IMR-90 (cell line): ENCODE results near the gene PLEKHA4. TPM values are rescaled to one million over a fixed set of nuclear protein-coding genes. Genes with fewer than 3 reads are reported as not detected.

ENCODE experiments used
- ATAC-seq: fragments of 200-7000 bp; cut with Tn5 transposase; 2 replicates; pipeline ENCODE4 v1.9.1; 2020; ENCODE audit warnings: low read depth, mild to moderate bottlenecking, moderate library complexity
- BruUV-seq: library from RNA; stranded (reverse); fragments of 400-500 nt; replicated peaks from 2 replicates; lab custom pipeline; 2021; lab: Mats Ljungman, UMichigan
- CTCF ChIA-PET: fragments of 300-600 bp; formaldehyde crosslinking; extraction: SDS; loops from one replicate; lab custom pipeline; 2021; ENCODE audit warnings: antibody characterized with exemption; lab: Yijun Ruan, JAX
- POLR2A ChIA-PET: fragments of 300-600 bp; sonication (Branson Sonifier 250); formaldehyde crosslinking; loops from one replicate; lab custom pipeline; 2022; ENCODE audit warnings: antibody characterized with exemption; ENCODE audit not compliant: unreplicated experiment; lab: Charles Lee
- DNase-seq: peaks from one replicate; pipeline ENCODE4 v3.0.0; 2013
- H2AFZ ChIP-seq: replicated peaks from 2 replicates; pipeline ENCODE3; 2013; ENCODE audit warnings: low read length, mild to moderate bottlenecking; ENCODE audit not compliant: poor library complexity
- H2AK5ac ChIP-seq: 2 replicates; pipeline ENCODE4 v1.6.1; 2013; ENCODE audit warnings: low read depth, low read length, inconsistent platforms
- H2AK9ac ChIP-seq: replicated peaks from 2 replicates; pipeline ENCODE3; 2013; ENCODE audit warnings: mild to moderate bottlenecking, low read depth, low read length, moderate library complexity; ENCODE audit not compliant: poor library complexity
- H2BK120ac ChIP-seq: 2 replicates; pipeline ENCODE4 v1.6.1; 2013; ENCODE audit warnings: low read depth, low read length, inconsistent platforms
- H2BK15ac ChIP-seq: 3 replicates; pipeline ENCODE4 v1.6.1; 2013; ENCODE audit warnings: low read depth, low read length, inconsistent platforms
- H2BK20ac ChIP-seq: 2 replicates; pipeline ENCODE4 v1.6.1; 2013; ENCODE audit warnings: low read depth, mild to moderate bottlenecking, inconsistent platforms, low read length, moderate library complexity
- H2BK5ac ChIP-seq: 2 replicates; pipeline ENCODE4 v1.6.1; 2013; ENCODE audit warnings: mild to moderate bottlenecking, low read depth, low read length, inconsistent platforms; ENCODE audit not compliant: poor library complexity, severe bottlenecking
- H3K14ac ChIP-seq: replicated peaks from 2 replicates; pipeline ENCODE4 v1.6.1; 2013; ENCODE audit warnings: low read depth, low read length, inconsistent platforms
- H3K18ac ChIP-seq: 2 replicates; pipeline ENCODE4 v1.6.1; 2013; ENCODE audit warnings: low read depth, low read length, control low read depth
- H3K23ac ChIP-seq: 2 replicates; pipeline ENCODE4 v1.6.1; 2013; ENCODE audit warnings: low read depth, low read length, inconsistent platforms
- H3K27ac ChIP-seq: 2 replicates; pipeline ENCODE4 v1.5.1; 2013; ENCODE audit warnings: mild to moderate bottlenecking, control low read depth, low read length; ENCODE audit not compliant: insufficient read depth
- H3K27me3 ChIP-seq: 2 replicates; pipeline ENCODE4 v1.6.1; 2013; ENCODE audit warnings: low read length; ENCODE audit not compliant: control insufficient read depth, insufficient read depth
- H3K36me3 ChIP-seq: 2 replicates; pipeline ENCODE4 v1.6.1; 2013; ENCODE audit warnings: low read length, mixed read lengths; ENCODE audit not compliant: control insufficient read depth, insufficient read depth
- H3K4ac ChIP-seq: 2 replicates; pipeline ENCODE4 v1.6.1; 2013; ENCODE audit warnings: low read depth, low read length, inconsistent platforms
- H3K4me1 ChIP-seq: 2 replicates; pipeline ENCODE4 v1.6.1; 2013; ENCODE audit warnings: low read length, mixed read lengths; ENCODE audit not compliant: control insufficient read depth, insufficient read depth
- H3K4me2 ChIP-seq: 2 replicates; pipeline ENCODE4 v1.6.1; 2013; ENCODE audit warnings: low read depth, mild to moderate bottlenecking, control low read depth, low read length, moderate library complexity
- H3K4me3 ChIP-seq: 2 replicates; pipeline ENCODE4 v1.5.1; 2013; ENCODE audit warnings: low read depth, mild to moderate bottlenecking, control low read depth, low read length, moderate library complexity; ENCODE audit not compliant: insufficient read depth
- H3K56ac ChIP-seq: 2 replicates; pipeline ENCODE4 v1.6.1; 2013; ENCODE audit warnings: low read length, inconsistent platforms; ENCODE audit not compliant: insufficient read depth; ENCODE audit errors: extremely low read depth
- H3K79me1 ChIP-seq, 2 experiments: 2 replicates each; pipeline ENCODE4 v1.6.1; 2013; ENCODE audit warnings: low read length in 2 of 2, inconsistent platforms in 1 of 2, low read depth in 1 of 2
- H3K9ac ChIP-seq: 2 replicates; pipeline ENCODE4 v1.6.1; 2013; ENCODE audit warnings: low read depth, low read length, control low read depth
- H3K9me1 ChIP-seq: 2 replicates; pipeline ENCODE4 v1.6.1; 2013; ENCODE audit warnings: low read length, inconsistent platforms; ENCODE audit not compliant: insufficient read depth
- H3K9me3 ChIP-seq: 2 replicates; pipeline ENCODE4 v1.6.1; 2013; ENCODE audit warnings: low read length; ENCODE audit not compliant: control insufficient read depth, insufficient read depth
- H4K20me1 ChIP-seq: 2 replicates; pipeline ENCODE4 v1.6.1; 2013; ENCODE audit warnings: low read length, inconsistent platforms; ENCODE audit not compliant: insufficient read depth
- H4K5ac ChIP-seq: 2 replicates; pipeline ENCODE4 v1.6.1; 2013; ENCODE audit warnings: mild to moderate bottlenecking, low read depth, low read length, control low read depth
- H4K8ac ChIP-seq, 2 experiments: 2 replicates each; pipeline ENCODE4 v1.6.1; 2013; ENCODE audit warnings: low read depth in 2 of 2, low read length in 2 of 2, control low read depth in 1 of 2, inconsistent platforms in 1 of 2
- H4K91ac ChIP-seq: 2 replicates; pipeline ENCODE4 v1.6.1; 2013; ENCODE audit warnings: low read depth, low read length, inconsistent platforms; ENCODE audit not compliant: insufficient read depth
- BHLHE40 ChIP-seq: fragments of 150-350 bp; IDR thresholded peaks from 2 replicates; pipeline ENCODE4 v1.6.1; 2016; ENCODE audit warnings: mild to moderate bottlenecking, low read depth, low read length
- CEBPB ChIP-seq: IDR thresholded peaks from 2 replicates; pipeline ENCODE4 v1.6.1; 2012; ENCODE audit warnings: low read depth, low read length, improper control_type of control experiment
- ELK1 ChIP-seq: fragments of 150-350 bp; IDR thresholded peaks from 2 replicates; pipeline ENCODE4 v1.6.1; 2016; ENCODE audit warnings: low read depth, mild to moderate bottlenecking, low read length, moderate library complexity, borderline replicate concordance
- MXI1 ChIP-seq: IDR thresholded peaks from 2 replicates; pipeline ENCODE4 v1.6.1; 2012; ENCODE audit warnings: low read depth, mild to moderate bottlenecking, low read length, moderate library complexity, borderline replicate concordance
- WGBS, 2 experiments: methylation state at CpG; one replicate each; pipeline versions ENCODE4 v1.1.5 to v1.1.7; 2013; ENCODE audit warnings: missing lambda C conversion rate in 2 of 2; ENCODE audit not compliant: insufficient read length in 1 of 2; ENCODE audit errors: extremely low coverage in 2 of 2; 5-methylcytosine and 5-hydroxymethylcytosine counted together
- dilution Hi-C: fragments of 300-500 bp; cut with HindIII; formaldehyde crosslinking; loops from one replicate; pipeline ENCODE4 v1.14.3; 2018; ENCODE audit warnings: low sequenced_read_pairs; ENCODE audit not compliant: unreplicated experiment
- in situ Hi-C: fragments of 300-500 bp; cut with MboI; formaldehyde crosslinking; loops from 3 replicates; pipeline ENCODE4 v1.14.3; 2019; ENCODE audit warnings: low sequenced_read_pairs, inconsistent platforms, mixed read lengths
- intact Hi-C: fragments of 100-400 bp; cut with micrococcal nuclease; formaldehyde crosslinking; loops from 2 replicates; pipeline ENCODE4 v1.10.0; 2022
- polyA plus RNA-seq, 3 experiments: library from polyadenylated mRNA; depleted of rRNA; stranded (reverse); fragments of >200 nt; gene quantifications; 2 replicates each; pipeline ENCODE4 v1.2.3, GENCODE V29; 2012; ENCODE audit warnings: low replicate concordance in 1 of 3
- total RNA-seq: library from RNA; depleted of rRNA; stranded (reverse); fragments of >200 nt; gene quantifications from 2 replicates; pipeline ENCODE4 v1.2.3, GENCODE V29; 2012

Gene PLEKHA4
- total and polyA plus RNA-seq, 2 of the 4 experiments (the other 2 are of a cell fraction): 4.5 to 14.4 TPM

- Histone ChIP-seq H2AK5ac (no peak overlapping the region), H2BK15ac (no peak overlapping the region), H3K9me3 (no peaks in the 10 kb centered on the region), H3K36me3 (peaks cover 17% of the 10 kb centered on the region), H4K8ac (no peak overlapping the region), H3K14ac (no peak overlapping the region), H3K18ac (no peak overlapping the region), H3K79me1 (no peaks in the 10 kb centered on the region), H3K27me3 (no peaks in the 10 kb centered on the region), H3K4me3 (no peak overlapping the region), H3K23ac (no peak overlapping the region), H2BK20ac (no peak overlapping the region), H4K91ac (no peak overlapping the region), H3K9me1 (no peaks in the 10 kb centered on the region), H3K27ac (no peak overlapping the region), H2BK120ac (no peak overlapping the region), H3K4ac (no peak overlapping the region), H3K56ac (no peak overlapping the region), H2BK5ac (no peak overlapping the region), H2AFZ (no peak overlapping the region), H3K9ac (no peak overlapping the region), H3K4me2 (no peak overlapping the region), H4K5ac (no peak overlapping the region), H3K4me1 (no peaks in the 10 kb centered on the region), H4K20me1 (no peaks in the 10 kb centered on the region), H2AK9ac (no peak overlapping the region)
- intact Hi-C loops (no loop called here), in situ Hi-C loops (loop anchor here (10.0 kb wide), 1 partner anchor 185 kb away; the partner anchor contains the start of gene CA11), dilution Hi-C loops (no loop called here)
- DNase-seq: no peak
- no peak for TF ChIP-seq MXI1
- TF ChIP-seq ELK1: no peak
- no peak for TF ChIP-seq BHLHE40
- no peak for TF ChIP-seq CEBPB
- no peak for ATAC-seq
- 65% methylated on average over 5 of the region's 9 CpGs; no CpG with 5 or more reads in 1 of the 2 experiments for WGBS, 2 experiments
- POLR2A ChIA-PET: no interaction called here
- CTCF ChIA-PET: no interaction called here
- BruUV-seq: no TSS peak
These were observed 38.3 kb downstream of the PLEKHA4 start for GRCh38 chr19:48830088-48830487.
